Progenitor cell of endocrine pancreas (in vitro differentiated cells): Measurements from ENCODE around the gene CD44. TPM values are rescaled to one million over a fixed set of nuclear protein-coding genes. Genes with fewer than 3 reads are reported as not detected.

Source experiments
- DNase-seq: peaks from one replicate; pipeline ENCODE4 v3.0.0; 2021; ENCODE audit warnings: low spot score; ENCODE audit not compliant: unreplicated experiment
- H3K27ac Mint-ChIP-seq: 2 replicates; pipeline ENCODE4 v1.8.0; 2021; ENCODE audit warnings: mild to moderate bottlenecking, moderate library complexity, mixed read lengths
- H3K27me3 Mint-ChIP-seq: 2 replicates; pipeline ENCODE4 v1.8.0; 2021; ENCODE audit warnings: mixed read lengths
- H3K36me3 Mint-ChIP-seq: 2 replicates; pipeline ENCODE4 v1.8.0; 2022; ENCODE audit warnings: mixed read lengths; ENCODE audit not compliant: insufficient read depth
- H3K4me1 Mint-ChIP-seq: 2 replicates; pipeline ENCODE4 v1.8.0; 2021; ENCODE audit warnings: low read depth, mixed read lengths
- H3K4me3 Mint-ChIP-seq: 2 replicates; pipeline ENCODE4 v1.8.0; 2021; ENCODE audit warnings: low read depth, mild to moderate bottlenecking, moderate library complexity, mixed read lengths
- H3K9me3 Mint-ChIP-seq: 2 replicates; pipeline ENCODE4 v1.8.0; 2021; ENCODE audit warnings: low read depth, mixed read lengths
- total RNA-seq: library from RNA; stranded (reverse); gene quantifications from 2 replicates; pipeline ENCODE4 v1.2.1, GENCODE V29; 2021
- TF ChIP-seq, protein P1 (sequence below): fragments of 200-600 bp; sonication (generic); IDR thresholded peaks from one replicate; pipeline ENCODE4 v1.5.0; 2021; ENCODE audit warnings: antibody characterized with exemption, mild to moderate bottlenecking; ENCODE audit not compliant: unreplicated experiment

The CD44 gene
- total RNA-seq, 1 donor from 2014 or later, result 1.9 TPM

DNA sequence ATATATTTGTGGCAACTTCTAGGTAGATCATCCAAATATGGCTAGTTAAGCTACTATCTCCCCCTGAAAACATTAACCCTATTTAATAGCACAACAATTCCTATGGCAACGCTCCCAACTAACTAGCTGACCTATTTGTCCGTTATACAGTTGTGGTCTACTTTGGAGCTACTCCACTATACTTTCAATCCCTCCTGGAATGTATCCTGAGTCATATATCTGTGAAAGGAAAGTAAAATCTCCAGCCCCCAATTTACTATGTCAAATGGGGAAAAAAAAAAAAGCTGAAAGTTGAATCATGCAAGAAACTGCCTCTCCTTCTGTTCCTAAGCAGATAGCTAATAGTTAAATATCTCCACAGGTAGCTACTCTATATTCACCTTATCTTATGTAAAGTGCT, 128.5 kb downstream of the CD44 start:
- Mint-ChIP-seq H3K9me3 (peaks cover 3% of the 10 kb centered on the region), H3K4me3 (no peak overlapping the region), H3K4me1 (peaks cover 16% of the 10 kb centered on the region), H3K36me3 (no peaks in the 10 kb centered on the region), H3K27ac (no peak overlapping the region), H3K27me3 (peaks cover 10% of the 10 kb centered on the region)
- TF ChIP-seq, protein P1, sequence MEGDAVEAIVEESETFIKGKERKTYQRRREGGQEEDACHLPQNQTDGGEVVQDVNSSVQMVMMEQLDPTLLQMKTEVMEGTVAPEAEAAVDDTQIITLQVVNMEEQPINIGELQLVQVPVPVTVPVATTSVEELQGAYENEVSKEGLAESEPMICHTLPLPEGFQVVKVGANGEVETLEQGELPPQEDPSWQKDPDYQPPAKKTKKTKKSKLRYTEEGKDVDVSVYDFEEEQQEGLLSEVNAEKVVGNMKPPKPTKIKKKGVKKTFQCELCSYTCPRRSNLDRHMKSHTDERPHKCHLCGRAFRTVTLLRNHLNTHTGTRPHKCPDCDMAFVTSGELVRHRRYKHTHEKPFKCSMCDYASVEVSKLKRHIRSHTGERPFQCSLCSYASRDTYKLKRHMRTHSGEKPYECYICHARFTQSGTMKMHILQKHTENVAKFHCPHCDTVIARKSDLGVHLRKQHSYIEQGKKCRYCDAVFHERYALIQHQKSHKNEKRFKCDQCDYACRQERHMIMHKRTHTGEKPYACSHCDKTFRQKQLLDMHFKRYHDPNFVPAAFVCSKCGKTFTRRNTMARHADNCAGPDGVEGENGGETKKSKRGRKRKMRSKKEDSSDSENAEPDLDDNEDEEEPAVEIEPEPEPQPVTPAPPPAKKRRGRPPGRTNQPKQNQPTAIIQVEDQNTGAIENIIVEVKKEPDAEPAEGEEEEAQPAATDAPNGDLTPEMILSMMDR, result no peak
- DNase-seq, result no peak

DNA sequence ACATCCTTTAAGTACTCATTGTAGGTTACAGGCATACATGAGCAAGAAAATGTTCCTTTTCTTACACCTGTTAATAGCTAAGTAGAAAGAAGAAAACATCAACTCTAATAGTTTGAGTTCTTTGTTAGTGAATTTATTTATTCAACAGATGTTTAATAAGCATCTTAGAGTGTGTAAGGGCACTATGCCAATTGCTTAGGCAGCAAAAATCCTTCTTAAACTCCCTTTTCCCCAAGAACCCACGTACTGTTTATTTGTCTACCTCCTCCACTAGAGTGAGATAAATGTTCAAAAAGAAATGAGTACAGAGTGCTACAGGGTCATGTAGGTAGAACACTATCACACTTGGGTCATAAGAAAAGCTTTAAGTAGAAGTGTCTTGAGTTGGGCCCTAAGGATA, 131.4 kb downstream of the CD44 start:
- H3K4me3 Mint-ChIP-seq, result no peak overlapping the region
- H3K36me3 Mint-ChIP-seq, result no peaks in the 10 kb centered on the region
- TF ChIP-seq, protein P1, result no peak
- peaks cover 15% of the 10 kb centered on the region for H3K27me3 Mint-ChIP-seq
- no peak overlapping the region for H3K27ac Mint-ChIP-seq
- H3K9me3 Mint-ChIP-seq, result peaks cover 3% of the 10 kb centered on the region
- DNase-seq, result no peak
- H3K4me1 Mint-ChIP-seq, result peaks cover 16% of the 10 kb centered on the region

DNA sequence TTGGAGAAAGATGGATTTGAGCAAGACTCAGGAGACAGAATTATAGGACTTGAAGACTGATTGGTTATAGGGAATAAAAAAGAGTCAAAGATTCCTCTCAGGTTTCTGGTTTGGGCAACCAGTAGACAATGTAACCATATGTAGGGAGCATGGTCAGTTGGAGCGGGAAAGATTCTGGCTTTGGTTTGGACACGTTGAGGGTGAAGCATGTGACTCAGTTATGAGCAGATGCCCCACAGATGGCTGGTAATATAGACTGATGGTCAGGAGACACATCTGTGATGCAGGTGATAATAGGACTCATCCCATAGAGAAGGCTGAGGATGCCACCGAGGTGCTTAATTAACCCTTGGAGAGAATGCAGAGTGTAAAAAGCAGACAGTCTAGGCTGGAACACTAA, 132.1 kb downstream of the CD44 start:
- Mint-ChIP-seq H3K4me1 (peaks cover 11% of the 10 kb centered on the region), H3K27ac (no peak overlapping the region), H3K4me3 (no peak overlapping the region), H3K27me3 (peaks cover 15% of the 10 kb centered on the region), H3K36me3 (no peaks in the 10 kb centered on the region), H3K9me3 (peaks cover 3% of the 10 kb centered on the region)
- TF ChIP-seq, protein P1, result no peak
- DNase-seq, result no peak

DNA sequence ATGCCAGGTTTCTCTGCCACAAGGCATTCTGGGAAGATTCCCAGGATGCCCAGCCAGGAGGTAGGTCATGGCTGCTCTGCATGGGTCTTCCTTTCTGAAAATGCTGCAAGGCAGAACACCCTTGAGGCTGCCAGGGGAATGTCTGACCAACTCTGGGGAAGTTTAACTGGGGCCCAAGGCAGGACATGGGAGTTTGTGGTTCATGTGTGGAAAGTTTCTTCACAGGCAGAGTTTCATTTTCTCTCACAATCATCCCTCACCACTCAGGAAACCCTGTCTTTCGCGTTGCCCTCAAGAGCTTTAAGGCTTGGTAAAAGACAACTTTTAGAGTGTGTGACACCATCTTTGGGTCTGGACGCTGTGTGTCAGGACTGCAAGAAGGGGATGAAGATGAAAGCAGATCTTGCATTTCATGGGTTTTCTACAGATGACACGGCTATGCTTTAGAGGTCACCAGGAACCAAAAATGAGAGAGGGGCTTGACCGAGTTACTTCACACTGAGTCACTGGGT, 133.5 kb downstream of the CD44 start:
- no peak for DNase-seq
- Mint-ChIP-seq H3K4me3 (no peak overlapping the region), H3K27me3 (peaks cover 15% of the 10 kb centered on the region), H3K4me1 (peaks cover 5% of the 10 kb centered on the region), H3K27ac (no peak overlapping the region), H3K9me3 (peaks cover 3% of the 10 kb centered on the region), H3K36me3 (no peaks in the 10 kb centered on the region)
- TF ChIP-seq, protein P1, result no peak

DNA sequence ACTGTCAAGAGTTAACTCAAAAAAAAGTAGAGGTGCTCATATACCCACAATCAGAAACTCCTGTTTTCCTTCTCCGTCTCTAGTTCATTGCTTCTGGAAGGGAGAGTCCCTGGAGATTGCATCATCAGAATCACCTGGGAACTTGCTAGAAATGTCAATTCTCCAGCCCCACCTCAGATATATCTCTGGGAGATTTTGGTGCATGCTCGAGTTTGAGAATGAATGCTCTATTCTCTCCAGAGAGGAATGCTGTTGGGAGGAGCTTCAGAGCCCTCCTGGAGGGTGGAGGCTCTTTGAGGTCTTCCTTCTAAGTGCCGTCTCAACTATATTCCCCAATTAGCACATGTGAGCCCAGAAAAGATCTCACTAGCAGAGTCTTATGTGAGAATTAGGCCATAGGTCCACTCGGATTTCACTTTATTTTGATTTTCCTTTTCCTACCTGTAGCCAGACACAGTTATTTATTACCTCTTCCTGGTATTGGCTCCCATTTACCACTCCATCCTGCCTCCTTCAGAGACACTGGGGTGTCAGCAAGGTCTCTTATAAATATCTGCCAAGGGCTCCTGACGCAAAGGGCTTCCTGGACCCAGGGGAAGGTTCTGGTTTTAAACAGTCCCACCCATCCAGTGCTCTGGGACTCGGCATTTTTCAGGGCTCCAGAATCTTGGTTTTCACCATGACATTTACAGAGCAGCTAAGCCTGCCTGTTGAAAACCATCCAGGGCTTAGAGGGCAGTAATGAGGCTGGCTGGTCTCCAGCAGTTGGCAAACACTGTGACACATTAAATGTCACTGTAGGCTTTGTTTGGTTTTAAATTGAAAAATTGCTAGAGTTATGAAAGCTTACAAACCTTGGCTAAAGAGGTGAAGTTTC, 136.2 kb downstream of the CD44 start:
- DNase-seq, result no peak
- Mint-ChIP-seq H3K9me3 (peaks cover 3% of the 10 kb centered on the region), H3K4me1 (no peaks in the 10 kb centered on the region), H3K27me3 (peaks cover 15% of the 10 kb centered on the region), H3K36me3 (no peaks in the 10 kb centered on the region), H3K27ac (no peak overlapping the region), H3K4me3 (no peak overlapping the region)
- TF ChIP-seq, protein P1, result no peak
